GM19468 (cell line): ENCODE results near the gene TRNT1.

Experiments
- ATAC-seq: cut with Tn5 transposase; IDR thresholded peaks from one replicate; pipeline ENCODE4 v1.9.1; 2021; ENCODE audit warnings: mild to moderate bottlenecking, moderate library complexity, moderate number of reproducible peaks; ENCODE audit not compliant: unreplicated experiment; ENCODE audit errors: extremely low read depth

Gene TRNT1

DNA sequence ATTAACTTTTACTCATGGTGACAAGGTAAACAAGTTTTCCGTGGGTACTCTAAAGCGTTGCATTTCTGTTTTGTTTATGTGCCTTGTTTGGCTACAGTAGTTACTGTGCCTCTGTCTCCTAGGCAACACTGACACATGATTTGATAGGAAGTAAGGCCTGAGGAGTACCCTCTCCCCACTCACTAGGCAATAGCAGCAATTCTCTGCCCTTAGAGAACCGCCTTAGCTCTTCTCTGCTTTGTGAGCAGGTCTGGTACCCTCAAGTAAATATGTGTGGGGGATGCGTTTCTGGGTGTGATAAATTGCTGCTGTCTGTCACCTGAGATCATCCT is 16.5 kb upstream of the TRNT1 start, which contains the start of gene IL5RA:
TSS of gene IL5RA (minus strand) at position 76 of the 332 bp plus-strand sequence. CDS start 5,390 bp downstream, outside the sequence.
- no peak for ATAC-seq

DNA sequence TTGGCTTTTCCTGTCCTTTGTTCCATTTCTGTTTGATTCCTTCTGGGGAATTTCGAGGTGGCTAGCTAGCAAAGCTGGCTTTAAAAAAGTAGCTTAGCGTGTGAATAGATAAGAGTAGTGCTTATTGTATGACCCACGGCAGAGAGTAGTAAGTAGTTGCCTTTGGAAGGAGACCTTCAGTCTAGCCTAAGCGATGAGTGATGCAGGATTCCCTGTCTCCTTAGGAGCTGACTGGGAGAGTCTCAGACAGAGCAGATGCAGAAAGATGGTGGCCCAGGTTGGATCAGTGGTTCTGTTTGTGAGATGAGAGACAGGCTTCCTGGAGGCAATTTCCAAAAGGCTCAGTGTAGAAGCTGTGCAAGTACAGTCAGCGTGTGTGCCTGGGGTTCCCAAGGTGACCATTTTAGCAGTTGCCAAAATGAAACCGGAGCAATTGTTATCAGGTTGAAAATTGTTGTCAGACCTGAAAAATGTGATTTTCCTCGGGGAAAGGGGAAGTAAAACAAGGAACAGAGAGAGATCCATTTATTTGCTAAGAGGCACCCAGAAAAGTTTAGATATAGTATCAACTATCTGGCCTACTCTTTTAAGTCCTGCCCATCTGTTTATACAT is 15.9 kb upstream of the TRNT1 start:
- no peak for ATAC-seq

DNA sequence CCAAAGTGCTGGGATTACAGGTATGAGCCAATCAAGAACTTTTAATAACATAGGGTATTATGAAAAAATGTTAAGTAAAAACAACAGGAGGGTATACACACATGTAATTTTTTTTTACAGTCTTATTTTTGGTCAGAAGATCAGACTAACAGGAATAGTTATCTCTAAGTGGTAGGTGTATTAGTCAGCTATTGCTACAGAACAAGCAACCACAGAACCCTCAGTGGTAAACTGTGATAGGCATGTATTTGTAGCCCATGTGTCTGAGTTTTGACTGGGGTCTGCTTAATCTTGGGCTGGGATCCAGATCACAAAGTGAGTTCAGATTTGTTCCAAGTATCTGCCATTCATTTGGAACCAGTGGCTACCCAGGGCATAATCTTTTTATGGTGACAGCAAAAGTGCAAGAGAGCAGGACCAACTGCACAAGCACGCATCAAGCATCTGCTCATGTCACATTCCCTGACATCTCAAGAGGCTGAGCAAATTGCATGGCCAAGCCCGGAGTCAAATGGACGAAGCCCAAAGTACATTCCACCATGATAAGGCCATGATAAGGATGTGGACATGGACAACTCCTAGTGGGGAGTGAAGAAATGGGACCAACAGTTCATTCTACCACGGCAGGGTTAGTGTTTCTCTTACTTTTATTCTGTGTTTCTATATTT is 13.6 kb upstream of the TRNT1 start:
- ATAC-seq: no peak

GRCh38 chr3:3117651-3118050 is 9.1 kb upstream of the TRNT1 start:
- no peak for ATAC-seq

GRCh38 chr3:3119393-3119851 is 7.3 kb upstream of the TRNT1 start:
- ATAC-seq: no peak

DNA sequence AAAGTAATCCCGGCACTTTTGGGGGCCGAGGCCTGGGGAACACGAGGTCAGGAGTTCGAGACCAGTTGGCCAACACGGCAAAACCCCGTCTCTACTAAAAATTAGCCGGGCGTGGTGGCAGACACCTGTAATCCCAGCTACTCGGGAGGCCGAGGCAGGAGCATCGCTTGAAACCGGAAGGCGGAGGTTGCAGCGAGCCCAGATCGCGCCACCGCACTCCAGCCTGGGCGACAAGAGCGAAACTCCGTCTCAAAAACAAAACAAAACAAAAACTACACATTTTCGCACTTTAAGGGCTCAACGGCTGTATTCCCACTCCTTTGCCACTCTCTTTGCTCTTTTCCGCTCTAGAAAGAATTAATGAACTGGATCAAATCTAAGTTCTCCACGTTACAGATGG is 763 bp upstream of the TRNT1 start:
- ATAC-seq: no peak

DNA sequence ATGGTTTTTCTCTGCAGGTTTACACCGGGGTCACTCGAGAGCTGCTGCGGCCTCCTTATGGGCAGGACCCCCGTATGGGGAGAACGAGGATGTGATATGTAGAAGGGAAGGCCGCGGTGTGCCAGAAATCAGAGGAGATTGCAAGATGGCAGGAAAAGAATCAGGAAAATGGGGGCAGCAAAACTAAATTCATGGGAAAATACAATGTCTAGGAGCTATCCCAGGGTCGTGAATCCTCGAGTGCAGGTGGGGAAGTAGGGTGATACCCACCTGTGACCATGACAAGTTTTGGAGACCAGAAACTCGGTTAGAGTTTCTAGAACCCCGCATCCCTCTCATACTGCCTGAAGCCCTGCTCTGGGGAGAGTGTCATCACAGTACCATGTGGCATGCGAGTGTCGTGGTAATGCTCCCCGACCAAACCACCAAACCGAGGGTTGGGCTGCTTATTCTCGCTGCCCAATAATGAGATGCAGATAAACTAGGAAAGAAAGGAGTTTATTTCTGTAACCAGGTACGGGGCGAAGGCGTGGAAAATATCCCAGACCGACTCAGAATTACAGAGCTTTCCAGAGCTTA is 781 bp downstream of the TRNT1 start:
- no peak for ATAC-seq

DNA sequence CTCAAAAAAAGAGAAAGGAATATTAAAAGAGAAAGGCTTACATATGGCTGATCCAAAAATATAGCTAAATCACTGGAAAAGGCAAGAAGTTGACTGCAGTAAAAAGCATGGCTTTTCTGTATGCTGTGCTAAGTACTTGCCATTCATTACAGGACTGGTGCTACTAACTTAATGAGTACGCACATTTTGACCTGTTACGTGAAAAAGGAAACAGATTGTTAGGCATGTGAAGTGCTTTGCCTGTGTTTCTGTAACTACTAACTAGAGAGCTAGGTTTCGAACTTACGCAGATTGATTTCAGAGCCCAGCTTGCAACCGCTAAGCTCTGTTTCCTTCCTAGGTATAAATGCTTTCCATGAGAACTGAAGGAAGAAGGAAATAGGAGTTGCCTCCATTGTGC is 2.8 kb downstream of the TRNT1 start:
- ATAC-seq: no peak

GRCh38 chr3:3133500-3133899 is 6.8 kb downstream of the TRNT1 start:
- no peak for ATAC-seq

DNA sequence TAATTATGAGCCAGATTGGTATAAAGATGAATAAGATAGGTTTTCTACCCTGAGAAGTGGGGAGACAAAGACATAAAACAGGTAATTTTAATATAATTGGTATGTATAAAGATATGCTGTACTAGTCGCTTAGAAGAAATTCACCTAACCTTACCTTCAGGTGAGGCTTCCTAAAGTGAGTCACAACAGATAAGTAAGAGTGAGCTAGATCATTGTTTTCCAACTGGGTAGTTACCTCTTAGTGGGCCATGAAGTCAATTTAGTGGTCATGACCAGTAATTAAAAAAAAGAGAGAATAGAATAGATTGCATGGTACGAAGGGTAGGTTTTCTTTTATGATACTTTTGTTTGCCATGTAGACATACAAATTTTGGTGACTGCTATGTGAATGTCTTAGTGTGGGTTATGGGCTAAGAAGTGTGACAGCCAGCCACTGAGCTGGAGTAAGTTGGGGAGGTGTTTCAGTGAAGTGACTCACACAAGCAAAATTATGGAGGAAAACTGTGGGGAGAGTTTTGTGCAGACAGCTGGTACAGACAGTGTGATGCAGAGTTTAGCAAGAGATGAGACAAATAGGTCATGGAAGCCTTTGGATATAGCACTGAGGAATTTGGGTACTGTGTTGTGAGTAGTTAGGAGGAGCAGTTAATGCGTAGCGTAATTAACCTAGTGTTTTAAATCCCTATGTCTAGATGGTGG is 8.2 kb downstream of the TRNT1 start:
- no peak for ATAC-seq

DNA sequence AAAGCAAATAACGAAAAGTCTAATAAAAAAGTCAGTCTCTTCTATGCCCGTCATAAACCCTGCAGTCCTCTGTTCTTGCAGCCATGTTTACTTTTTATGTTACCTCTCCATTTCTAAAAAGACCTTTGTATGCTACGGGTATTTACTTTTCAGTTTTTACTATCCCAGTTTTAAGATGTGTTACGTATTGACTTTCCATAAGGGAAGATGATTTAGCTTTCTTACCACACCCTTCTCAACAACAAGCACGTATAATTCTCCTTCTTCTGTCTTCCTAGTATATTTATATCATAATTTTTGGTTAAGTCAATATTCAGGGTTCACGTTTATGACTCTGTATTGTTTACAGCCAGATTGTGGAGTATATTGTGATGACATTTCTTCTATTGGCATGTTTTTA is 10.8 kb downstream of the TRNT1 start:
- ATAC-seq: no peak

DNA sequence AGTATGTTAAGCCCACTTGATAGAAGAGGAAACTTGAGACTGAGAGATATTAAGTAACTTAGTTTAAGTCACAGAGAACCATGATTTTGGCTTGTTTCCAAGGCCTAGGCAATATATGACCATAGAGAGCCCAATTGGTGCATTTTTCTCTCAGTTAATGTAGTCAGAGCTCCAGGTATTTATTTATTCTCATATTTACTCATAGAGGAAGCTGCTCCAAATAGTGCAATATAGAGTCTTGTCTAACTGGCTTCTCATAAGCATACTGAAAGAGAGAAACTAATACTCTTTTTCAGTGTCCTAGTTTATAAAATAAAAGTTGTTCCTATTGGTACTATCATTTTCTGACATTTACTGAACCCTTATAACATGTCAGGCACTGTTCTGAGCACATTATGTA is 15.2 kb downstream of the TRNT1 start:
- ATAC-seq: no peak

GRCh38 chr3:3145831-3146230 is 19.1 kb downstream of the TRNT1 start:
- no peak for ATAC-seq

DNA sequence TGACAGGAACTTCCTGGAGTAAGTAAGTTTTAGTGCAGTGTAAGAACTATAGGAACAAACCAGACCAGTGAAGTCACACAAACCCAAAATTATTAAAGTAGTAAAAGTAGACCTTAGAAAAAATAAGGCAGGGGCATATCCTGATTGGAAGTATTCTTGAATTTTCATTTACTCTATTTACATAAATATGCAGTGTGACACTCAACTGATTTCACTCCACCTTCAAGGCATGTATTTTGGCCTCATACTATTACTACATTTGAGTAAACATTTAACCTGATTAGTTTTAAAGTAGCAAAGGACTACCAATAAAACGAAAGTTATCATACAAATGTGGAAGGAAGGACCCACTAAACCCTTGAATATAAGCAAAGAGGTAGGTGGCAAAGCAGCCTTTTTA is 22.8 kb downstream of the TRNT1 start:
- no peak for ATAC-seq

DNA sequence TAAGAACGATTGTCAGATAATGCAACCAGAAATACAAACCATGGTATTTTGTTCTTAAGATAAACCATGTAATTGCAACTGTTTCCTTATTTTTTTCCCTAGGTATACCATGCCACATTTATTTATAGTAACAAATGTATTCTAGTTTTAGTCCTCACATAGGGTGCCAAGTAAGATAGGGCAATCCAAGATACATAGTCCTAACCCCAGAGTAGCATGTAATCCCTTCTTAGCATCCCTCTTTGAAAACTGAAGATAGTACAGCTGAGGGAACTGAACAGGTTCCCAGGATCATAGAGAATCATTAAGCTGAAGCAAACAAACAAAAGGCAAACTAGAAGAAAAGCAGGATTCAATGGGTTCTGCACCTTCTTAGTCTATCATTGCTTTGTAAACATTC is 24.8 kb downstream of the TRNT1 start:
- no peak for ATAC-seq

GRCh38 chr3:3154879-3155610 is 28.3 kb downstream of the TRNT1 start:
- no peak for ATAC-seq

DNA sequence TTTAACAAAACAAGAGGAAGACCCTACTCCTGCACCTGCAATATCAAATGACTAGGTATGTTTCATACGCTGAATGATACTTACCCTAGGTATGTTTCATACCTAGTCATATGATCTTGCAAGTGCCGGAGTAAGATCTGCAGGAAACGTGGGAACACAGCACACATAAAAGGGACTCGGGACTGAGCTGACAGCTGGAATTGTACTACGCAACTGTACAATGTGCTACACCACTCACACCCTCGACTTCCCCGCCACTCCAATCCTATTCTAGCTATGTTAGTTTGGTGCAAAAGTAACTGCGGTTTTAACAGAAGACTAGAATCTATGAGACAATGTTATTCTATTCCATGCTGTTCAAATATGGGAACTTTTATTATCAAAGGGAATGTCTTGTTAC is 30.7 kb downstream of the TRNT1 start:
- ATAC-seq: no peak

GRCh38 chr3:3160826-3161225 is 34.1 kb downstream of the TRNT1 start:
- no peak for ATAC-seq

- no peak for ATAC-seq
Observed at GRCh38 chr3:3165241-3165640, 38.5 kb downstream of the TRNT1 start.

GRCh38 chr3:3165650-3166049 is 38.9 kb downstream of the TRNT1 start:
- ATAC-seq: no peak

GRCh38 chr3:3170998-3171397 is 44.3 kb downstream of the TRNT1 start:
- no peak for ATAC-seq
